Activated CD8-positive, alpha-beta memory T cell treated with anti-CD3 and anti-CD28 coated beads for 4 hours (primary cell): ENCODE measurements around the gene MPL.
A peak's percentile ranks its signal among the peaks of the same experiment; 100 is the strongest.
"Not testable (repeated sequence)": the region's sequence is repeated elsewhere in the genome, so short reads cannot be mapped to it uniquely, and the experiment has no call there.

Experiments
- DNase-seq, 2 donors: peaks; one replicate each; pipeline ENCODE4 v3.0.0-alpha.2; 2020; ENCODE audit warnings: low read depth in 2 of 2

MPL gene

GRCh38 chr1:43377831-43378230, 40.2 kb downstream of the MPL start:
- DNase-seq = no peak

- DNase-seq = no peak
These were observed 41.9 kb downstream of the MPL start for GRCh38 chr1:43379476-43379875.

GRCh38 chr1:43381612-43382011, 44.0 kb downstream of the MPL start:
- no peak for DNase-seq

GRCh38 chr1:43382027-43382779, 44.6 kb downstream of the MPL start:
- DNase-seq = no peak

GRCh38 chr1:43383449-43383848, 45.8 kb downstream of the MPL start:
- DNase-seq = no peak

GRCh38 chr1:43386676-43387075, 49.1 kb downstream of the MPL start:
- no peak for DNase-seq

GRCh38 chr1:43387976-43388599, 50.5 kb downstream of the MPL start:
- no peak for DNase-seq

GRCh38 chr1:43388613-43389012, 51.0 kb downstream of the MPL start:
- DNase-seq = no peak

- DNase-seq = peak; percentile 87 to 88
These were observed 52.0 kb downstream of the MPL start, which contains the start of the genes MED8 and SZT2 for GRCh38 chr1:43389326-43390313. MED8 (minus strand) TSS chr1:43389800; CDS start chr1:43389764, 36 bp downstream. SZT2 (plus strand) TSS chr1:43389899; CDS start chr1:43389969, 70 bp downstream.

GRCh38 chr1:43392702-43393101, 55.1 kb downstream of the MPL start:
- DNase-seq = no peak

- no peak for DNase-seq
These were observed 57.9 kb downstream of the MPL start for GRCh38 chr1:43395523-43395922.

GRCh38 chr1:43396059-43396458, 58.4 kb downstream of the MPL start:
- no peak for DNase-seq

- no peak for DNase-seq
These were observed 60.6 kb downstream of the MPL start for GRCh38 chr1:43398227-43398626.

- DNase-seq = not testable (repeated sequence)
These were observed 62.8 kb downstream of the MPL start for GRCh38 chr1:43400441-43400840.

GRCh38 chr1:43402089-43402865, 64.7 kb downstream of the MPL start:
- no peak for DNase-seq
